Stomach (tissue), 4 donors: Measurements from ENCODE around the gene ZNF19.

Source experiments
- CTCF ChIP-seq, 7 experiments: fragments of 450-650 bp in 4 of 7; fragments of 200-600 bp in 3 of 7; sonication (generic) in 3 of 7; IDR thresholded peaks; one replicate each; pipeline ENCODE4 v1.5.1; 2016 to 2019; ENCODE audit warnings: antibody characterized with exemption in 7 of 7, control low read depth in 2 of 7, mild to moderate bottlenecking in 1 of 7
- POLR2A ChIP-seq, 4 donors: fragments of 450-650 bp; IDR thresholded peaks; one replicate each; pipeline ENCODE4 v1.6.1; 2016; ENCODE audit warnings: antibody characterized with exemption in 4 of 4, control low read depth in 2 of 4, mild to moderate bottlenecking in 1 of 4, moderate library complexity in 1 of 4
- POLR2AphosphoS5 ChIP-seq, 3 donors: sonication (generic); formaldehyde crosslinking; IDR thresholded peaks; one replicate each; pipeline ENCODE4 v1.6.1; 2016; ENCODE audit warnings: antibody characterized with exemption in 3 of 3

GRCh38 chr16:71423865-71424264 is 65.3 kb downstream of the ZNF19 start:
- TF ChIP-seq POLR2AphosphoS5 (IDR thresholded peaks at IDR 0.05) (no peak), POLR2A (IDR thresholded peaks at IDR 0.05) (no peak), CTCF (IDR thresholded peaks at IDR 0.05) (no peak)
